LHCN-M2 (cell line): ENCODE results near the gene THAP8. TPM values are rescaled to one million over a fixed set of nuclear protein-coding genes. Genes with fewer than 3 reads are reported as not detected.
A peak's percentile ranks its signal among the peaks of the same experiment; 100 is the strongest.

Experiments used
- DNase-seq: peaks from one replicate; pipeline ENCODE4 v3.0.0-alpha.2; 2012; ENCODE audit warnings: low read depth
- total RNA-seq: library from RNA; depleted of rRNA; stranded (reverse); fragments of >200 nt; gene quantifications from 2 replicates; pipeline ENCODE4 v1.2.3, GENCODE V29; 2014

THAP8 gene
- total RNA-seq, 1 experiment from 2014 or later, result 12.5 TPM

DNA sequence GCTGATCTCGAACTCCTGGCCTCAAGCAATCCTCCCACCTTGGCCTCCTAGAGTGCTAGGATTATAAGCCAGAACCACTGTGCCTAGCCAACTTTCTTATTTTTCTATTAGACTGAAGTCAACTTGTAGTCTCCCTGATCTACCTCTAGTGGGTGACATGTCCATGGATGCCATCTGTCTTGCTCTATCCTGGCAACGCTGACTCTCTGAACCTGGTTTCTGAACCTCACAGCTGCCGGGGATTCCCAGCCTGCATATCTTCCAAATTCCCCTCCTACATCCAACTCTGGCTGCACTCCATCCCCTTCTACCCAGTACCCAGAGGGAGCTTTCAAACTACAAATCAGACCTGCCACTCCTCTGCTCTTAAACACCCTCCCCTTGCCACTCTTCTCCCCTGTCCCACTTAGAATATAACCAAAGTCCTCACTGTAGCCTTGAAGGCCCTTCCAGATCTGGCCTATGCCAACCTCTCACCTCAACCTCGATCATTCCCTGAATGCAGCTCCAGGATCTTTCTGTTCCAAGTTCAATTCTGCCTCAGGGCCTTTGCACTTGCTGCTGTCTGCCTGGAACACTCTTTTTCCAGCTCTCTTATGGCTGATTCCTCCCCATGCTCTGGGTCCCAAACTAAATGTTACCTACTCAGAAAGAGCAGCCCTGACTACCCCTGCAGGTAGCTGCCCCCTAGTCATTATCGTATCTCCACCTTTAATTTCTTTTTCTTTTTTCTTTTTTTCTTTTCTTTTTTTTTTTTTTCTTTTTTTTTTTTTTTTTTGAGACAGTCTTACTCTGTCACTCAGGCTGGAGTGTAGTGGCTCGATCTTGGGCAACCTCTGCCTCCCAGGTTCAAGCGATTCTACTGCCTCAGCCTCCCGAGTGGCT lies 23.6 kb downstream of the THAP8 start:
- DNase-seq, result peak; percentile 38

DNA sequence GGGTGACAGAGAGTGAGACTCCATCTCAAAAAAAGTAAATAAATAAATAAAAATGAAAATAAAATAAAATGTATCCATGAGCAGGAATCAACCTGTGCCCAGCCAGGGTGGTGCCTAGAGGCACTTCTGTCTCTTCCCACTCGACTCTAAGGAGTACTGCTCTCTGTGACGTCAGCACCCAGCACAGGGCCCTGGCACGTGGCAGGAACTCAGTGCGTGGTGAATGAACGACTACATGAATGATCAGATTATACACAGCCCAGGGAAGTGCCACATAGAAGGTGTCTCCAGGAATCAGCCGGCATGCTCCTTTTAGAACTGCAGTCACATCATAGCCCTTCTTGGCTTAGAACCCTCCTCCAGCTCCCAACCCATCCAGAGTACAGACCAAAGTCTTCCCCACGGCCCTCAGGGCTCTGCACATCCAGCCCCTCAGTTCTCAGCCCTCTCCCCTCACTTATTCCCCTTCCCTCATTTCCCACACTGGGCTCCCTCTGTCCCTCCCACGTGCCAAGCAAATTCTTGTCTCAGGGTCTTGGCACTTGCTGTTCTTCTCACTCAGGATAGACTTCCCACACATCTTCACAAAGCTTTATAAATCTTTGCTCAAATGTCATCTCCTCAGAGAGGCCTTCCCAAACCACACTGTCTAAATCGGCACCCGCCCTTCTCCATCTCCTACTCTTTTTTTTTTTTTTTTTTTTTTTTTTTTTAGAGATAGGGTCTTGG lies 25.6 kb downstream of the THAP8 start:
- DNase-seq, result no peak

DNA sequence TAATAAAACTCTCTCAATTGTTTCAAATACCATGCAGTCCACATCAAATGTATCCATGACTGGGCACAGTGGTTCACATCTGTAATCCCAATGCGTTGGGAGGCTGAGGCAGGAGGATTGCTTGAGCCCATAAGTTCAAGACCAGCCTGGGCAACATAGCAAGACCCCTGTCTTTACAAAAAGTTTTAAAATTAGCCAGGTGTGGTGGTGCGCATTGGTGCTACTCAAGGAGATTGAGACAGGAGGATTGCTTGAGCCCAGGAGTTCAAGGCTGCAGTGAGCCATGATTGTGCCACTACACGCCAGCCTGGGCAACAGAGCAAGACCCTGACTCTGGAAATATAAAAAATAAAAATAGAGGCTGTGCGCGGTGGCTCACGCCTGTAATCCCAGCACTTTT lies 26.4 kb downstream of the THAP8 start:
- no peak for DNase-seq

DNA sequence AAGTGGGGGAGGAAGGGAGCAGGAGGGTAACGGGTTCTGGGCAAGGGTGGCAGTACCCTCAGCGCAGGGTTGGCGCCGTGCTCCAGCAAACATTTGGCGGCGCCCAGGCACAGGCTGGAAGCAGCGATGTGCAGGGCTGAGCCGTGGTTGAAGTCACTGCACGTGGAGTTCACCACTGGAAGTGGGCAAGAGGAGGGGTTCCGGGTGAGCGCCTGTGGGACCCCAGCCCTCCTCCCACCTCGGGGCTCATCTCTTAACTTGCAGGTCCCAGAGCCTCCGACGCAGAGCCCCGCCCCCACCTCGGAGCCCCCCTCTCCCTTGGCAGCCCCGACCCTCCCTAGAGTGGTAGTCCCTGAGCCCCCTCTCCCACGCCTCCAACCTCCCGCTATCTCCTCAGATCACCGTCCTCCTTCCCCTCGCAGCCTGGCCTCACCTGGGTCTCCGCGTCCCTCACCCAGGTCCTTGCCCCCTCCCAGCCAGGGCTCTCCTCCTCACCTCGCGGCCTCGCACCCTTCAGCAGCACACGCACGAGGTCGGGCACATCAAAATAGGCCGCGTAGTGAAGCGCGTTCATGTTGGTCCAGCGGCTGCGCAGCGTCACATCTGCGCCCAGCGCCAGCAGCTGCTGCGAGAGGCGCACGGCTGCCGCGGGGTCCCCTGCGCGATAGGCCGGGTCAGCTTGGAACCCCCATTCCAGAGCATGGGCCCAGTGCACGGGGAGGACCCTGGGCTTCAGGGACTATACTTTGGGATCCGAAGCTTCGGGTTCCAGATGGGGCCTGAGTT lies 27.8 kb downstream of the THAP8 start:
- no peak for DNase-seq

GRCh38 chr19:36025541-36025940 lies 28.5 kb downstream of the THAP8 start:
- no peak for DNase-seq

DNA sequence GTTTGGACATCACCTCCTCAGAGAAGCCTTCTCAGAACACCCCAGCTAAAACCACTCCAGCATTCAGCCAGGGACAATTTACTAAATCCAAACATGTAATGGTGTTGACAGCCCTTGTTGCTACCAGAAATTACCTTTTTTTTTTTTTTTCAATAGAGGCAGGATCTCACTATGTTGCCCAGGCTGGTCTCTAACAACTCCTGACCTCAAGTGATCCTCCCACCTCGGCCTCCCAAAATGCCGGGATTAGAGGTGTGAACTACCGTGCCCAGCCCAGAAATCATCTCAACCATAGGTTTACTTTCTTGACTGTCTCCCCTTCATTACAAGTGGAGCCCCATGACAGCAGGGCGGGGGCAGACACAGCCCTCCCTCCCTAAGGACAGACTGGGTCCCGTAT lies 30.7 kb downstream of the THAP8 start:
- no peak for DNase-seq

DNA sequence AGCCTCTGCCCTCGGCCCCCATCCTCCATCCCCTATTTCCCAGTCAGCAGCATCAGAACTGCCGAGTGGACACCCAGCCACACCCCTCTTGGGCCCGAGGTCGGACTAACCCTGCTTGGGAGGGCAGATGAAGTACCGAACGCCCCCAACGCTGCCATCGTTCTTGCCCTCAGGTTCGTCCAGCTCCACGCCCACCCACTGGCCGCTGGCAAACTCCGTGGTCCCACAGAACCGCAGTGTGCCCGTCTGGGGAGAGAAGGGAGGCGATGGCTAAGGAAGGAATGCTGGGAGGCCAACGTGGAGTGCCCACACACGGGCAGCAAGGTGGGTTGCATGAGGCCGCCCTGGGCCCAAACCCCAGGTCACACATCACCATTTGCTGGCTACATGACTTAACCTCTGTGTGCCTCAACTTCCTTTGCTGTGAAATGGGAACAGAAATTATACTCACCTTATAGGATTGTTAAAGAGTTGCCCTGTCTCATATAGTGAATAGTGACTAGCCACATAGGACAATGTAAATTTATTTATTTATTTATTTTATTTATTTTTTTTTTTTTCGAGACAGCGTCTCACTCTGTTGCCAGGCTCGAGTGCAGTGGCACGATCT lies 34.9 kb downstream of the THAP8 start:
- no peak for DNase-seq

- DNase-seq, result peak; percentile 98
Measured at GRCh38 chr19:36014012-36014924, 39.8 kb downstream of the THAP8 start, which contains the start of gene ALKBH6. TSS of gene ALKBH6 (minus strand) at chr19:36014213. CDS start at chr19:36013397, 816 bp downstream.

GRCh38 chr19:36013280-36014011 lies 40.6 kb downstream of the THAP8 start:
- no peak for DNase-seq

DNA sequence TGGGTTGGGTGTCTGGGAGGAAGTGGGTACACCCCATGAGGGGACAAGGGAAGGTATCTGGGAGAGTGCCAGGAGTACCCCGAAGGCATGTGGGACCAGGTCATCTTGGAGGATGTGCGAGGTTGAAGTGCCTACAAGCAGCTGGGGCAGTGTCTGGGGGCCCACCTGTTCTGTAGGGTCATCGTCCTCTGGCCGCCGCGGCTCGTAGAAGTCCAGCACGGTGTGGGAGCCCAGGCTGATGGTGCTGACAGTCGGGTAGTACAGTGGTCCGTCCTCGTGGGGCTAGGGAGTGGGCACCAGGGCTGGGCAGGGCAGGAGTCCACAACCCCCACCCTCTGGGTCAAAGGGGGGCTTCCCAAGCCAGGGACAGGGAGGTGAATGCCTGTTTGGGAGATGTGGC lies 43.7 kb downstream of the THAP8 start:
- no peak for DNase-seq

DNA sequence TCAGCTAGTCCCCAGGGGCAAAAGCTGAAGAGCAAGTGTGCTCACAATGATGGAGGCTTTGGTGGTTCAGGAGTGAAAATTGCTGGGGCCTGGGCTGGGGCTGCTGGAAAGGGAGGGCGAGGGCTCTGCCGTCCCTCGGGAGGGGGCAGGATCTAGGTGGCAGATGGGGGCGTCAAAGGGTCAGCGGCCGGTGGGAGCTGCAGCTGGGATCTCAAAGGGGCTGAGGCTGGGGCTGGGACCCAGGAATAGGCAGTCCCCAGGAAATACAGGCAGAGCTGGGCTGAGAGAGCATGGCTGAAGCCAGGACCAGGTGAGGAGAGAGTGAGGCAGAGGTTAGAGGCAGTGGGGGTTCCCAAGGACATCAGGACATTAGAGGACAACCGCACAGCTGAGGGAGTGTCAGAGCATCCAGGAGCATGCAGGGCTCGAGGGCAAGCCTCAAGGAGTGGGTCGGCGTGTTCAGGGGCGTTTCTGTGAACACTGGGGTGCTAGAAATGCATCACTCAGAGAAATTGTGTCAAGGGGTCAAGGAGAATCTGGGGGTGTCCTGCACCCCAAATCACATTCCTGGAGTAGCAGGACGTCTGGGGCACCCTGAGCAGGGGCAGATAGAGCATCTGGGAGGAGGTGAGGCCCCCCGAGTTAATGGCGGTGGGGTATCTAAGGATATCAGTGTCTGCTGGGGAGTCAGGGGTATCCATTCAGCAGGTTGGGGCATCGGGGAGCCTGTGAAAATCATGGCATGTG lies 44.3 kb downstream of the THAP8 start:
- DNase-seq, result no peak

GRCh38 chr19:36009220-36009619 lies 44.9 kb downstream of the THAP8 start:
- DNase-seq, result peak; percentile 50

GRCh38 chr19:36008336-36008978 lies 45.6 kb downstream of the THAP8 start, which contains the start of gene SYNE4:
TSS of gene SYNE4 (minus strand) at chr19:36008813. CDS start at chr19:36008681, 132 bp downstream.
- DNase-seq, result no peak

- DNase-seq, result no peak
Measured at GRCh38 chr19:36006955-36007354, 47.1 kb downstream of the THAP8 start.

GRCh38 chr19:36003284-36003683 lies 50.8 kb downstream of the THAP8 start:
- DNase-seq, result no peak

DNA sequence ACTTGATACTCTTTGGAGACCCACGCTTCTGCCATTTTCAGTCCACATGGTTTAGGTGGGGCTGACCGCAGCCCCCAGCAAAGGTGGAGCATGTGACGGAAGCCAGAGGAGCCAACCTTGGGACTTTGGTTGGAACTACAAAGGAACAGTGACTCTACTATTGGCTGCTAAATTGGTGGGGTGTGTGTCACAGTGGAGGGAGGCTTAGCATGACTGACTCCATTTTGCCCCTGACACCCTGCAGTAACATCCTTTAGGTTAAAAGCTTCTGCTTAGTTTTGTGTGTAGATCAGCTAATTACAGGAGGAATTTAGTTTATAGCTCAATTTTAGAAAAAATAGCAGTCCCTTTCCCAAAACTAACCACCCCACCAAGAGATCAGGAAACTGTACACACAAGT lies 52.5 kb downstream of the THAP8 start:
- no peak for DNase-seq

DNA sequence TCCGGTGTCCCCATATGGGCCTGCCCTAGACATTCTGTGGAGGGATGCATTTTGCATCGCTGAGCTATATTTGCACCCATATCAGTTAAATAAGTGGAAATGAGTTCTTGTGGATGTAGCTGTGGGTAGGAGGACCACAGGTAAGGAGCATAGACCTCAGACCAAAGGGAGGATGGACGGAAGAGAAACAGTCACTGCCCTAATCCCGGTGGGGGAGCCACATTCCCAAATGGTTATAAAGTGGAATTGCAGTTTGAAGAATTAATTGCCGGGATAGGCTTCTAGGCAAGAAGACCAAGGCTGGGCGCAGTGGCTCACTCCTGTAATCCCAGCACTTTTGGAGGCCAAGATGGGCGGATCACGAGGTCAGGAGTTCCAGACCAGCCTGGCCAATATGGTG lies 57.3 kb downstream of the THAP8 start:
- no peak for DNase-seq
